ENCODE measurements around the gene STX5.
"Not testable (repeated sequence)": the region's sequence is repeated elsewhere in the genome, so short reads cannot be mapped to it uniquely, and the experiment has no call there.

Gene STX5

DNA sequence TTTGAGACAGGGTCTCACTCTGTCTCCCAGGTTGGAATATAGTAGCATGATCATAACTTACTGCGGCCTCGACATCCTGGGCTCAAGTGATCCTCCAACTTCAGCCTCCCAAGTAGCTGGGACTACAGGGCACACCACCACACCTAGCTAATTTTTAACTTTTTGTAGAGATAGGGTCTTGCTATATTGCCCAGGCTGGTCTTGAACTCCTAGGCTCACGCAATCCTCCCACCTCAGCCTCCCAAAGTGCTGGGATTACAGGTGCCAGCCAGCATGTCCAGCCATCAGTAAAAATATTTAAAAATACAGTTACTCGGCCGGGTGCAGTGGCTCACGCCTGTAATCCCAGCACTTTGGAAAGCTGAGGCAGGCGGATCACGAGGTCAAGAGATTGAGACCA lies 3.7 kb downstream of the STX5 start:
- not testable (repeated sequence) for DNase-seq (ENCODE audit: low read depth)

DNA sequence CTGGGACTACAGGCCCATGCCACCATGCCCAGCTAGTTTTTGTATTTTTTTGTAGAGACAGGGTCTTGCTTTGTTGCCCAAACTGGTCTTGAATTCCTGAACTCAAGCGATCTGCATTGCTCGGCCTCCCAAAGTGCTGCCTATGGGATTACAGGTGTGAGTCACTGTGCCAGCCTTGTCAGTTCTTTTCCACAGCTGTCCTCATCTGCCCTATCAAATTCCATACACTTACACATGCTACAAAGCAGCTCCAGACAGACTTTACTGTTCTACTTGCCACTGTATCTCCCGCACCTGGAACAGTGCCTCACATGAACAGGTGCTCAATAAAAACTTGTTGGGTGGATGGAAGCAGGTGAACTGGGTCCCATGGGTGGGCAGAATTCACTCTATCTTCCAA lies 8.2 kb downstream of the STX5 start:
- no peak for DNase-seq (ENCODE audit: low read depth)

DNA sequence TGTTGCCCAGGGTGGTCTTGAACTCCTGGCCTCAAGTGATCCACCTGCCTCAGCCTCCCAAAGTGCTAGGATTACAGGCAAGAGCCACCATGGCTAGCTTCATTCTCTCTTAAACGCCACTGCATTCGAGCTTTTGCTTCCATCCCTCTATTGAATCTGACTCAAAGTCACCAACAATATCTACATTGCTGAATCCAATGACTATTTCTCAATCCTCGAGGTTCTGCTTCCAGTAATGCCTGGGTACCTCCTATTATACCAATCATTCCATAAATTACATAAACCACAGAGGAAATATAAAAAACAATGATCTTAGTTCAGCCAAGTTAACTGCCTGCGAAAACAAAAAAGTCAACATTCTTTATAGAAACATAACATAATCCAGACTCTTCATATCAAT lies 14.7 kb downstream of the STX5 start:
- DNase-seq (ENCODE audit: low read depth) = no peak

DNA sequence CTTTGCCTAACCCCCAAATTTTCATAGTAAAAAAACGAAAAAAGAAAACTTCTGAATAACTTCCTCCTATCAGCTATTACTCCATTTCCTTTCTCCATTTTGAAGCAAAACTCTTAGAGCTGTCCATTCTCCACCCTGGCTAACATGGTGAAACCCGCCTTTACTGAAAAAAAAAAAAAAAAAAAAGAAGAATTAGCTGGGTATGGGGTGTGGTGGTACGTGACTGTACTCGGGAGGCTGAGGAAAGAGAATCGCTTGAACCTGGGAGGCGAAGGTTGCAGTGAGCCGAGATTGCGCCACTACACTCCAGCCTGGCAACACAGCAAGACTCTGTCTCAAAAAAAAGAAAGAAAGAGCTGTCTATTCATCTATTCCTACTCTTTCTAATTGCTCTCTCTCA lies 15.3 kb downstream of the STX5 start:
- no peak for DNase-seq (ENCODE audit: low read depth)

DNA sequence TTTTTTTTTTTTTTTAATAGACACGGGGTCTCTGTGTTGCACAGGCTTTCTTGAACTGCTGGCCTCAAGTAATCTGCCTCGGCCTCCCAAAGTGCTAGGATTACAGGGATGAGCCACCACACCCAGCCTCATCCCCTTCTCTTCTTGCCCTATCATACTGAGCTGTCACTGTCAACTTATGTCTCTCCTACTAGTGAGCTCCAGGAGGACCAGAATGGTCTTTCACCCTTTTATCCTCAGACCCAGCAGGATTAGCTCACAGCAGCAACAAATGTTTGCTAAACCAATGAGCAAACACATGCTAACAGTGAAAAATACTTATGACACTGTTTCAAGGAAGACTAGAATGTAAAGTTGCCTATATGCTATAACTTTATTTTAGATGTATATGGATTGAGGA lies 20.2 kb downstream of the STX5 start:
- no peak for DNase-seq (ENCODE audit: low read depth)

DNA sequence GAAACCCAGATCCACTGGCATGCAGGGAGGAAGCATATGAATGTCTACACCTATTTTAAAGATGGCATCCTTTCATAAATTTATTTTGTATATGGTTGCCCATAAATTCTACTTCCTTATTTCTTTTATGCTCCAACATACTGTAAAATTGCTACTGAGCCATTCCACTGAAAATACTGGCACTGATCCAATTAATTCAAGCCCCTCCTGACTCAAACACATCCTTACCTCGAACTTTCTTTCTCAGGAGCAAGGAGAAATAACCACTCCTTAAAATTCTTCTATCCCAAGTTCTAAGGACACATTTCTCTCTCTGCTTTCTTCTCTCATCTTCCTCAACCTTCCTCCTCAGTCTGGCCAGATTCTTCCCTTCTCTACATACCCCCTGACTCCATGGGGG lies 21.1 kb downstream of the STX5 start:
- no peak for DNase-seq (ENCODE audit: low read depth)

DNA sequence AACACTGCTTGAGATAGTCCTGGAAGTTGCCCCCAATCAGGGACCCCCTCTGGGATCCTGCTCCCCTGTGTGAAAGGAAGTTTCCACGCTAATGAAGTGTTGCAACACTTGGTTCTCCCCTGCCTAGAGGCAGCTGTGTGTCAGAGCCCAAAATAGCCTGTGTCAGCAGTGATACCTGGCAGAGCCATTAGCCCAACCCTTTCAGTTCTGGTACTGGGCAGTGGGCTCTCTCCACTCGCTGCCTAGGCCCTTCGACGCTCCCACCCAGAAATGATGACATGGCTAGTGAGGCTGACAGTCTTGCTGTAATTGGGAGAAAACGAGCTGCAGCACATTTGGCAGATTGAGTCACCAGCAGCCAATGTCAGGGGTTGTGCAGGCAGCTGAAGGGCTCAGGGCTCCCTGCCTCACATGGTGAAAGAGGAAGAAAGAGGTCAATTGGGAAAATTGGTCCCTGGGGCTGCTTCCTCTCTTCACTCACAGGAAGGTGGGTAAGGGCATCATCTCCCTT lies 25.2 kb downstream of the STX5 start:
- DNase-seq (ENCODE audit: low read depth) = peak; percentile 57

DNA sequence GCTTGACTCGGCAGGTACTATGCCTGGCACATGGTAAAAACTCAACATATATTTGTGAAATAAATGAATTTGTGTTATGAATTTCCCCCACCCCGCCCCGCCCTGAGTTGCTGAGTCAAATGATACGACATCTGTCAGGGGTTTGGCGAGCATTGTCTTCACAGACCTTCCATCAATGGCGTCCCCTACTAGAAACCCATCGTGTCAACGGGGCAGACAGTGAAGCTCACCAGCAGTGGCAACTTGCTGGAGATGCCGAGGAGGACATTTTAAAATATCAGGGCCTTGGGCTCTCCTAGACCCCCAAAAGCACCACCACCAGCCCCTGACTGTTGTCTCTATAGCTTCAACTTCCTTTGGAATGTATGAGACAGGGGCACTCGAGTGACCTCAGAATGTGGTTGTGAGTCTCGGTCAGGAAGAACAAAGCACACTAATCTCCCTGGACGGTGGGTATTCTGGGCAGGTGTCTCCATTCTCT lies 25.9 kb downstream of the STX5 start:
- peak; percentile 34 for DNase-seq (ENCODE audit: low read depth)

DNA sequence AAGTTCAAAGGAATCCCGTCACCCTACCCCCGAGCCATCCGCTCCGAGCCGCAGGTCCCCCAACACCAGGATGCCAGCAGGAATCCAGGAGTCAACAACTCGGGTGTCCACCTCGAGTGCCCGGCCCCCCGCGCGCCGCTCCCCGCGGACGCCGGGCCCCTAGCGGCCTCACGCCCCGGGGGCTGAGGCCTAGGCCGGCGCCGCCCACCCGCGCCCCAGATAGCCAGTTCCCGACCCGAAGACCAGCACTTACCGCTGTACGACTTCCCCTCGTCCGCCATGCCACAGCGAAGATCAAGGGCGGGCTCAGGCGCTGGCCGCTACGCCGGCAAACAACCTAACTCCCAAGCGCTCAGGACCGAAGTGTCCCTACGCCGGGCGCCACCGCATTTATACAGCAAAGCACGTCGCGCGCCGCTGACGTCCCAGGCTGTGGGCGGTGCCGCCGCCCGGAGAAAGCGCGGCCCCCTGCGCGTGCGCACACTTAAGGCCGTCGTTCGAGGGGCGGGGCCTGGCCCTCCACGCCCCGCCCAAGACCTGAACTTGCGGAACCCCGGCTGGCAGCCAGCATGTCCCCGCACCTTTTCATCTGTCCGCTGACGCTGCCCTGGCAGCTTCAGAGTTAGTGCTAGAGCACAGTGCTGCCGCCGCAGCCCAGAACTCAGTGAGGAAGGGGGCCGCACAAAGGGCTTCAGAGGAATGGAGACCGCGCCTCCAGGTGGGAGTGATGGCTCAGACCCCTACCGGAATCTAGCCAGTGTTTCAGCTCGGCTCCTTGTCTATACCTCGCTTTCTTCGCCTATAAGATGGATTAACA lies 26.6 kb downstream of the STX5 start, which contains the start of gene NXF1:
Gene NXF1 (minus strand): TSS at position 365 of the 817 bp plus-strand sequence. CDS start 84 bp downstream, at position 281.
- peak; percentile 91 for DNase-seq (ENCODE audit: low read depth)

DNA sequence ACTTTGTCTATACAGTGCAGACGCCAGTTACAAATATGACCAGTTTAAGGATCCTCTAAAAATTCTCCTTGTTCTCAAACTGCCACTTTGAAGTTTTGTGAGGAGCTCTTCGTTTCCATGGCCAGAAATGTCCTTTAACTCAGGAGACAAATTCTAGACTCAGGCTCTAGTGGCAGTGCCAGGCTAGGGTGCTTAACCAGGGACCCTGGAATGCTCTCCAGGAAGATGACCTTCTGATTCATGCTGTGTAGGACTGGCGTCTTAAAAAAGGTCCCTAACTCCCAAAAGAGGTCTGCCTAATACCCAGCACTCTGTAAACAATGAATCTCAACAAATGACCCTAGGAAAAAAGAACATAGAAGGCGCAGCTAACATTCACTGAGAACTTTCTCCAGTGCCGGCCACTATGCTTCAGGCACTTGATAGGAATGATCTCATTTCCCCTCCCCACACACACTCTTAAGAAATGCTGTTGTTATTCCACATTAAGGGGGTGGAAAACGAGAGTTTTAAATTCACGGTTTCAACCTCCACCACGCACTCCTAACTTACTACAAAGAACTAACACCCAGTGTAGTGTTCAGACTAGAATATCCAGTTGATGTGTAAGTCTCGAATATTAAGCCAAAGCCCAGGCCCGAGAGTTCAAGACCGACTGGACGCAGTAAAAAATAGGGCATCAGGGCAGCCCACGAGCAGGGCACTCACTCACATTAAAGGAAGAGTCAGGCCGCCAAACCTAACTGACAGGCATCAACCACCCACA lies 27.4 kb downstream of the STX5 start:
- peak; percentile 71 for DNase-seq (ENCODE audit: low read depth)

DNA sequence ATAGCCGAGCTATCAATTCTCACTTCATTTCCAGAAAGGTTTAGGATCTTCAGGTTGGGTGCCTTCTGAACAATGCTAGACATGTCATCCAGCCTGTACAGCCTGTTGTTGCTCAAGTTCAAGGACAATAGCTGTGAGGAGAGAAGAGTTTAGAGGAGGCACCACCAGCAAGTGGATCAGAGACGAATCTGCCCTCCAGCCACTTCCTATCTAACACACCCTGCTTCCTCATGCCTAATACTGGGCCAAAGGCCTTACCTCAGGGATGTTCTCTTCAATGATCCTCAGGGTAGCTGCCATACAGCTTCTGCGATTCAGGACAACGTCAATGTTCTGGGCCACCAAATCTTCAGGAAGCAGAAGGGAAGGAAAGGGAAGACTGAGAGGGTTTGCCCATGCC lies 30.8 kb downstream of the STX5 start:
- no peak for DNase-seq (ENCODE audit: low read depth)

DNA sequence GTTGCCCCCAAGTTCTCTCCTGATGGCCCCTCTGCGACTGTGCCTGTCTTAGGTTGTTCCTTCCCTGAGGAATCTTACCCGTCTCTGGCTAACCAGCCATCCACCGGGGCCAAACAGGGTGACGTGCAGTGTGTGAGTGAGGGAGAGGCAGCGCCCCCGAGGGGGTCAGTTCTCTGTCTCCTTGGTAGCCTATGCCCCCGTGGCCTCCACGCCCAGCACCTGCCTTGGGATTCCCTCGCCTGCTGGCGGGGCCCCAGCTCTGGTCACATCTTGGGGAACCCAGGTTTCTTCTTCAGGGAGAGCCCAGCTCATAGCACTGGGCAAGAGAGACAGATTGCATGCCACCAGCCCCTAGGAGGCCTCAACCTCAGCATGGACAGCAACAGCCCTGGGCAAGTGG lies 32.4 kb downstream of the STX5 start:
- DNase-seq (ENCODE audit: low read depth) = no peak

DNA sequence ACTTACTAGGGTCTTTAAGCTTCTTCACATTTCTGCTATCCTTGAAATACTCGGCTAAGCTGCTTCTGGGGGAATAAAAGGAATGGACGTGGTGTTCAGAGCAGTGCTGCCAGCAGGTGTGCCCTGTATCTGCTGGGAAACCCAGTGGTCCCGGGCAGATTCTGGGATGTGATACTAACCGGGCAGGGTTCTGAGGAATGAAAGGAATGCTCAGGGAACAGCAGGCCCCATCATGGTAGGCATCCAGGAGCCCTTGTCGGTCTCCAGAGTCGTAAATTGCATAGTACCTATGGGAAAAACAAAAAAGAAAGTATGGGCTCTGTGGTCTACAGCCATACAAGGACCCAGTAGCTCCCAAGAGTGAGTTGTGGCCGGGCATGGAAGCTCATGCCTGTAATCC lies 35.6 kb downstream of the STX5 start:
- DNase-seq (ENCODE audit: low read depth) = no peak

DNA sequence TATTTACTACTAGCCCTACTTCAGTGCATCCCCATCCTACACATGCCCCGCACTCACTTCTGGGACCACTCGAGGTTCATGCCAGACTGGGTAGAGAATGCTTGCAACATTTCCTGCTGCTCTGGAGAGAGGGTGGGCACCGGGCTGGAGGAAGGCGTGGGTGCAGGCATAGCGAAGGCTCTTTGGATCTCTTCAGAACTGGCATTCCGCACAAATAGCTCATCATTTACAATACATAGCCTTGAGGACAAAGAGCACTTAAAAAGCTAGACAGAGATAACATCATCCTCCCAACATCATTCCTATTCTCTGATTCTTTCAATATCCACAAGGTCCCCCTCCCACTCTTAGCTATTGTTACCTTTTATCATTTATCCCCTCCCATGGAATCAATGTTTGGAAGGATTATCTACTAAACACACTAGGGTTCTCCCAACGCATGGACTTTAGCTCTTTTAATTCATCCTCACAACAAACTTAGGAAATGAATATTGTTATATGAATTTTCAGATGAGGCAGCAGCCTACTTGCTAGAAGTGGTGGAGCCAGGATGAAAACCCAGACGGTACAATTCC lies 37.6 kb downstream of the STX5 start:
- DNase-seq (ENCODE audit: low read depth) = no peak

DNA sequence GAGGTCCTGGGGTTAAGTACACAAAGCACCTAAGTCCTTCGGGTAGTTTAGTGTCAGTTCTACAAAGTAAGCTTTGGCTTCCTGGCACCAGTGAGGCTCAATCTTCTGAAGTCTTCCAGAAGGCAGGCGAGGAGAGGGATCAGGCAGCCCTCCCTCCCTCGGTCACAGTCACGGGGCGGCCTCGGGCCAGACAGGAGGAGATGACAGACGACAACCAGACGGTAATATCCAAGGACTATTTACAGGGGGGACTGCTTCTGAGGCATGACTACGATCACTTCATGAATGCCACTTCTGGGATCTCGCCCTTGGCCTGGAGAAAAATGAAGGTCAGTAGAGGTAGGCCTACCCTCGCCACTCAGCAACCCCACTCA lies 39.7 kb downstream of the STX5 start:
- no peak for DNase-seq (ENCODE audit: low read depth)

DNA sequence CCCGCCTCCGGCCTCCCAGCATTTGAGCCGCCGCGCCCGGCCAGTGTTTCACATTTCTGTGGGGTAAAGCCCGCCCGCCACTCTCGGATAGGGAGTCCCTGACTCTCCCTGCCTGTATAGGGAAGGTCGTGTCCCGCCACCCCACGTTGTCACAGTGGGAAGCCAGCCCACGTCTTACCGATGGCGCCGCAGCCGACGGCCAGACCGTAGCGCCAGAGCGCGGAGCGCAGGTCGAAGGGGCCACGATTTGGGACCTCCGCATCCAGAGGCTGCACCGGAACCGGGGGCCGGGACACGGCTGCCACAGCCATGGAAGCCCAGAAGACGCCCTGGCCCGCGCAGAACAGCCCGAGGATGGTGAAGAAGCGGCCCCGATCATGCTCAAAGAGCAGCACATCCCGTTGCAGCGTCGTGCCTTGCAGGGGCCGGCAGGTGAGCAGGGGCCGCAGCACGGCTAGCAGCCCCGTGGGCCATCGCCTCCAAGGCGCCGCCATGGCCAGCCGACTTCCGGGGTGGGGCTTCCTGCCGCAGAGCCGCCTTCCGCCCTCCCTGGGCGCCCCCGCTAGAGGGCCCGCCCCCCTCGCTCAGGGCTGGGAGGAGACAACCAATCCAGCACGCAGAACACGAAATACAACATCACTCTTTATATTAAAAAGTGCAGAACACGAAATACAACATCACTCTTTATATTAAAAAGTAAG lies 40.2 kb downstream of the STX5 start, which contains the start of gene TMEM223:
Gene TMEM223 (minus strand): TSS at position 506 of the 701 bp plus-strand sequence. CDS start 12 bp downstream, at position 494.
- DNase-seq (ENCODE audit: low read depth) = peak; percentile 87

DNA sequence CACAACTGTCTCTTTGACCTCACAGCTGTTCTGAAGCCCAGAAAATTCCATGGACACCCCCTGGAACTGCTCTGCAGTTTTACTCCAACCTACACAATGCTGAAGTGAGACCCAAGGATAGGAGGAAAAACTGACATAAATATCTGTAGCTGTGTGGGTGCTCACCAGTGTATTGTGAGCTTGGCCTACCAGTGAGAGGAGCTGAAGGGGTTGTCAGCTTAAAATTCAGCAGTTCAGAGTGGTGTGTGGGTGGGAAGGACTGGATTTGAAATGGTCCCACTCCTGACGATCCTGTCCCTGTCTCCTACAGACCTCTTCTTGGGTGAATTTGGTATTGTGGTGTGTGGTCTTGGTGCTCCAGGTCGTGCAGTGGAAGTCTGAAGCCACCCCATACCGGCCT lies 42.3 kb downstream of the STX5 start:
- no peak for DNase-seq (ENCODE audit: low read depth)

DNA sequence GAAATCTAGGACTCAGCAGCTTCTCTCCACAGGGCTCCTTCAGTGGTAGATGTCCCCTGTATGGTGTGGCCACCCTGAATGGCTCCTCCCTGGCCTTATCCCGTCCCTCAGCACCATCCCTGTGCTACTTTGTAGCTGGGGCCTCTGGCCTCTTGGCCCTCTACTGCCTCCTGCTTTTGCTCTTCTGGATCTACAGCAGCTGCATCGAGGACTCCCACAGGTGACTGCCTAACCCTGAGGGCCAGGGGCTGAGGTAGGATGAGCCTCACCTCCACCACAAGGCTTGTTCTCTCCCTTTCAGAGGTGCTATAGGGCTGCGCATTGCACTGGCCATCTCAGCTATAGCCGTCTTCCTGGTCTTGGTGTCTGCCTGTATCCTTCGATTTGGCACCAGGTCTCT lies 42.9 kb downstream of the STX5 start:
- no peak for DNase-seq (ENCODE audit: low read depth)

DNA sequence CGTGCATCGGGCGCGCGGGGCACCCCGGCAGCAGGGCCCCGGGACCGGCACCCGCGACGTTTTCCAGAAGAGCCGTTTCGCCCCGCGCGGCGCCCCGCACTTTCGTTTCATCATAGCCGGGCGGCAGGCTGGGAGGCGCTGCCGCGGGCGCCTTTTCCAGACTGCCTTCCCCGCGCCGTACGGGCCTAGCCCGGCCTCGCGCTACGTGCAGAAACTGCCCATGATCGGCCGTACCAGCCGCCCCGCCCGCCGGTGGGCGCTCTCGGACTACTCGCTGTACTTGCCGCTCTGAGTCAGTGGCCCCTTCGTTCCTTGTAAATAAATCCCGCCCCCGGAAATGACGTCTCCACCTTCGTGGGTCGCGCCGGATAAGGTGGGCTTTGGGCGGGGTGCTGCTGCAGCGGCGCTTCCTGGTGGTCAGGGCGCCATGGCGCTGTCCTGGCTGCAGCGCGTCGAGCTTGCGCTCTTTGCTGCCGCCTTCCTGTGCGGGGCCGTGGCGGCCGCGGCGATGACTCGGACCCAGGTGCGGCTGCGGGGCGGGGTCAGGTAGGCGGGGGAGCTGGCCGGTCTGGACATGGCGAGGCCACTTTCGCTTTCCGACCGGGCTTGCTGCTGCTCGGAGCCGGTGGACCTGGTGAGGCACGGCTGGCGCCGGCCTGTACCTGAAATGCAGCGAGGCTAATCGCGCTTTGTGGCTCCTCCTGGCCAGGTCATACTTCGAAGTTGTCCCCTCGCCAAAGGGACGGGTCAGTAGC lies 44.7 kb downstream of the STX5 start, which contains the start of gene TMEM179B:
Gene TMEM179B (plus strand): TSS at position 398 of the 755 bp plus-strand sequence. CDS start 30 bp downstream, at position 428.
- DNase-seq (ENCODE audit: low read depth) = peak; percentile 98

DNA sequence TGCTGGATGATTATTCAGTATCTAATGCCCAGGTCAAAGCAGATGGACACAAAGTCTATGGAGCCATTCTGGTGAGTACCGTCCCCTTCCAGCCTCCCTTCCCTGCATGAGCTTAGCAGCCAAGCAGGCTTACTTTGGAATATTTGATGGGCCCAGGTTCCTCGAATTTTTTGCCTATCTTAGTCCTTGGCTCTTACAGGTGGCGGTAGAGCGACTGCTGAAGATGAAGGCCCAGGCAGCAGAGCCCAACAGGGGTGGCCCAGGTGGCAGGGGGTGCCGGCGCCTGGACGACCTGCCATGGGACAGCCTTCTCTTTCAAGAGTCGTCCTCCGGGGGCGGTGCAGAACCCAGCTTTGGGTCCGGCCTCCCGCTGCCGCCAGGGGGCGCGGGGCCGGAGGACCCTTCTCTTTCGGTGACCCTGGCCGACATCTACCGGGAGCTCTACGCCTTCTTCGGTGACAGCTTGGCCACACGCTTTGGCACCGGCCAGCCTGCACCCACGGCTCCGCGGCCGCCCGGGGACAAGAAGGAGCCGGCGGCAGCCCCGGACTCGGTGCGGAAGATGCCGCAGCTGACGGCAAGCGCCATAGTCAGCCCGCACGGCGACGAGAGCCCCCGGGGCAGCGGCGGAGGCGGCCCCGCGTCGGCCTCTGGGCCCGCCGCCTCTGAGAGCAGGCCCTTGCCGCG lies 45.4 kb downstream of the STX5 start:
- peak; percentile 75 for DNase-seq (ENCODE audit: low read depth)
